K562 (cell line): Measurements from ENCODE around the gene NELL1. TPM values are rescaled to one million over a fixed set of nuclear protein-coding genes. Genes with fewer than 3 reads are reported as not detected.

ENCODE experiments used
- ATAC-seq: fragments of 200-7000 bp; cut with Tn5 transposase; 3 replicates; pipeline ENCODE4 v1.9.1; 2020; ENCODE audit warnings: moderate library complexity
- BruUV-seq: library from RNA; stranded (reverse); fragments of 400-500 nt; replicated peaks from 2 replicates; lab custom pipeline; 2021; lab: Mats Ljungman, UMichigan
- CTCF ChIA-PET: fragments of 300-600 bp; formaldehyde crosslinking; extraction: SDS; loops from one replicate; lab custom pipeline; 2021; ENCODE audit warnings: low intra/inter-chr PET ratio; lab: Yijun Ruan, JAX
- POLR2A ChIA-PET: fragments of 300-600, 350-650 bp; sonication (Branson Sonifier 250); formaldehyde crosslinking; extraction: SDS; loops from one replicate; lab custom pipeline; 2021; ENCODE audit warnings: antibody characterized with exemption, inconsistent platforms; lab: Yijun Ruan, JAX
- DNase-seq, 4 experiments: peaks; one replicate each; pipeline versions ENCODE4 v3.0.0 to v3.0.0-alpha.2; 2011 to 2018; ENCODE audit warnings: low spot score in 3 of 4, mixed read lengths in 3 of 4; ENCODE audit errors: extremely low read depth in 1 of 4
- FAIRE-seq: peaks from 2 replicates; lab custom pipeline; 2011; peaks lifted over from hg19 to GRCh38; lab: Jason Lieb, UNC
- H2AFZ ChIP-seq: 2 replicates; pipeline ENCODE4 v1.6.0; 2011; ENCODE audit warnings: low read depth, low read length, control low read depth, inconsistent platforms
- H3K27ac ChIP-seq: fragments of 200-600 bp; 3 replicates; pipeline ENCODE4 v1.8.0; 2011; ENCODE audit warnings: low read depth, mild to moderate bottlenecking, control low read depth, inconsistent platforms, low read length, moderate library complexity, mixed read lengths; ENCODE audit errors: extremely low read depth
- H3K27me3 ChIP-seq, 2 experiments: fragments of 300-600 bp in 1 of 2; 2 replicates in 1 of 2; 3 replicates in 1 of 2; pipeline versions ENCODE4 v1.6.0 to v1.8.0; 2011; ENCODE audit warnings: inconsistent platforms in 2 of 2, low read length in 2 of 2, mild to moderate bottlenecking in 1 of 2, mixed read lengths in 1 of 2, moderate library complexity in 1 of 2; ENCODE audit not compliant: control insufficient read depth in 2 of 2, insufficient read depth in 2 of 2
- H3K36me3 ChIP-seq: fragments of 300-600 bp; 3 replicates; pipeline ENCODE4 v1.8.0; 2011; ENCODE audit warnings: mild to moderate bottlenecking, low read length, inconsistent platforms; ENCODE audit not compliant: control insufficient read depth, insufficient read depth
- H3K4me1 ChIP-seq, 2 experiments: fragments of 200-600 bp in 1 of 2; replicated peaks in 1 of 2; 2 replicates in 1 of 2; 3 replicates in 1 of 2; pipeline versions ENCODE4 v1.5.1 to v1.8.0; 2011; ENCODE audit warnings: inconsistent platforms in 2 of 2, low read length in 2 of 2, mild to moderate bottlenecking in 1 of 2, mixed read lengths in 1 of 2, moderate library complexity in 1 of 2; ENCODE audit not compliant: control insufficient read depth in 2 of 2, insufficient read depth in 2 of 2
- H3K4me2 ChIP-seq: 2 replicates; pipeline ENCODE4 v1.6.1; 2011; ENCODE audit warnings: low read length, control low read depth, inconsistent platforms, mixed read lengths; ENCODE audit not compliant: insufficient read depth
- H3K4me3 ChIP-seq: fragments of 200-600 bp; sonication (generic), shearing (Covaris generic); 2 replicates; pipeline ENCODE4 v1.5.1; 2016; ENCODE audit warnings: control low read depth, inconsistent platforms
- H3K79me2 ChIP-seq: fragments of 200-600 bp; 3 replicates; pipeline ENCODE4 v1.8.0; 2011; ENCODE audit warnings: low read length, inconsistent platforms; ENCODE audit not compliant: control insufficient read depth, insufficient read depth
- H3K9ac ChIP-seq, 2 experiments: 2 replicates each; pipeline versions ENCODE4 v1.6.0 to v1.6.1; 2011; ENCODE audit warnings: low read depth in 2 of 2, low read length in 2 of 2, control low read depth in 1 of 2, inconsistent platforms in 1 of 2, mild to moderate bottlenecking in 1 of 2, mixed read lengths in 1 of 2; ENCODE audit not compliant: insufficient read depth in 1 of 2
- H3K9me1 ChIP-seq: one replicate; pipeline ENCODE4 v1.6.0; 2011; ENCODE audit warnings: inconsistent platforms, mild to moderate bottlenecking, low read length, moderate library complexity; ENCODE audit not compliant: control insufficient read depth, insufficient read depth
- H3K9me3 ChIP-seq: replicated peaks from 2 replicates; pipeline ENCODE4 v1.5.1; 2011; ENCODE audit warnings: low read depth, low read length, inconsistent platforms; ENCODE audit not compliant: control insufficient read depth, insufficient read depth
- H4K20me1 ChIP-seq: replicated peaks from 2 replicates; pipeline ENCODE4 v1.6.1; 2011; ENCODE audit warnings: low read length, inconsistent platforms, mixed read lengths; ENCODE audit not compliant: control insufficient read depth, insufficient read depth
- RCOR1 ChIP-seq, 2 experiments: IDR thresholded peaks; 2 replicates each; pipeline ENCODE4 v1.6.1; 2012; ENCODE audit warnings: low read depth in 2 of 2, low read length in 2 of 2, borderline replicate concordance in 1 of 2, improper control_type of control experiment in 1 of 2
- REST ChIP-seq, 2 experiments: fragments of 450-650 bp; formaldehyde crosslinking in 1 of 2; IDR thresholded peaks; 2 replicates each; pipeline versions ENCODE4 v1.4.0 to v1.6.1; 2014 to 2020; ENCODE audit warnings: mild to moderate bottlenecking in 2 of 2, borderline replicate concordance in 1 of 2, low read depth in 1 of 2
- WGBS: fragments of 100-300 bp; shearing (Covaris generic); methylation state at CpG from one replicate; pipeline ENCODE4 v1.1.6; 2016; ENCODE audit warnings: low coverage, mixed read lengths; ENCODE audit not compliant: insufficient coverage; ENCODE audit errors: missing lambda C conversion rate; 5-methylcytosine and 5-hydroxymethylcytosine counted together
- in situ Hi-C: fragments of 300-500 bp; cut with MboI; formaldehyde crosslinking; loops from 4 replicates; pipeline ENCODE4 v1.15.0; 2018; ENCODE audit warnings: inconsistent platforms, mixed read lengths
- intact Hi-C: fragments of 100-400 bp; cut with micrococcal nuclease; formaldehyde crosslinking; loops from 2 replicates; pipeline ENCODE4 v1.14.2; 2022
- polyA plus RNA-seq, 8 experiments: library from polyadenylated mRNA; depleted of rRNA in 4 of 8; stranded (reverse) in 5 of 8; unstranded in 3 of 8; fragments of >200 nt; fragmentation: Nextera tagmentation in 2 of 8; fragmentation: Illumina TruSeq in 1 of 8; extraction: Ambion mirVana in 2 of 8; extraction: Trizol in 1 of 8; gene quantifications; 2 replicates each; pipeline versions ENCODE4 v1.2.1 to v1.2.3, GENCODE V29; 2011 to 2014; ENCODE audit warnings: inconsistent platforms in 1 of 8, missing spikeins in 1 of 8
- total RNA-seq, 7 experiments: library from RNA; depleted of rRNA in 6 of 7; stranded (reverse); fragments of >200 nt in 6 of 7; fragmentation: Illumina TruSeq in 2 of 7; extraction: Trizol in 2 of 7; gene quantifications; 2 replicates each; pipeline versions ENCODE4 v1.2.1 to v1.2.3, GENCODE V29; 2011 to 2021; ENCODE audit warnings: low replicate concordance in 1 of 7

Gene NELL1
- total and polyA plus RNA-seq, 9 of the 15 experiments (the other 6 are each of a cell fraction or from before 2014, with no cell fraction given), result not detected

GRCh38 chr11:20973940-20974559 lies 304.7 kb downstream of the NELL1 start:
- no TSS peak for BruUV-seq
- ChIA-PET CTCF (no interaction called here), POLR2A (no interaction called here)
- FAIRE-seq (no peak), DNase-seq (no peak), ATAC-seq (no peak)
- Histone ChIP-seq H3K79me2 (no peaks in the 10 kb centered on the region), H2AFZ (no peak overlapping the region), H3K9me1 (no peaks in the 10 kb centered on the region), H3K4me3 (no peak overlapping the region), H3K27ac (no peak overlapping the region), H3K4me1 (no peaks in the 10 kb centered on the region), H3K27me3 (no peaks in the 10 kb centered on the region), H3K9me3 (peaks cover 2% of the 10 kb centered on the region; the same call in 1 of the 2 replicates), H3K9ac (no peak overlapping the region), H3K36me3 (no peaks in the 10 kb centered on the region), H3K4me2 (no peak overlapping the region), H4K20me1 (no peaks in the 10 kb centered on the region)
- intact Hi-C loops, result no loop called here
- in situ Hi-C loops, result no loop called here
- TF ChIP-seq RCOR1 (IDR thresholded peaks at IDR 0.05; ENCODE audit: borderline replicate concordance in 1 of 2, low read depth in 2 of 2, low read length in 2 of 2), result no peak
- peak; percentile 13; the same call in 1 of the 2 replicates for TF ChIP-seq REST (IDR thresholded peaks at IDR 0.05; ENCODE audit: borderline replicate concordance)
- TF ChIP-seq REST (CRISPR knock-in tag; IDR thresholded peaks at IDR 0.05; ENCODE audit: low read depth), result no peak
- 0% methylated on average over 7 of the region's 7 CpGs for WGBS
